ENCODE measurements around the gene BCL6.
A peak's percentile ranks its signal among the peaks of the same experiment; 100 is the strongest.

Gene BCL6

DNA sequence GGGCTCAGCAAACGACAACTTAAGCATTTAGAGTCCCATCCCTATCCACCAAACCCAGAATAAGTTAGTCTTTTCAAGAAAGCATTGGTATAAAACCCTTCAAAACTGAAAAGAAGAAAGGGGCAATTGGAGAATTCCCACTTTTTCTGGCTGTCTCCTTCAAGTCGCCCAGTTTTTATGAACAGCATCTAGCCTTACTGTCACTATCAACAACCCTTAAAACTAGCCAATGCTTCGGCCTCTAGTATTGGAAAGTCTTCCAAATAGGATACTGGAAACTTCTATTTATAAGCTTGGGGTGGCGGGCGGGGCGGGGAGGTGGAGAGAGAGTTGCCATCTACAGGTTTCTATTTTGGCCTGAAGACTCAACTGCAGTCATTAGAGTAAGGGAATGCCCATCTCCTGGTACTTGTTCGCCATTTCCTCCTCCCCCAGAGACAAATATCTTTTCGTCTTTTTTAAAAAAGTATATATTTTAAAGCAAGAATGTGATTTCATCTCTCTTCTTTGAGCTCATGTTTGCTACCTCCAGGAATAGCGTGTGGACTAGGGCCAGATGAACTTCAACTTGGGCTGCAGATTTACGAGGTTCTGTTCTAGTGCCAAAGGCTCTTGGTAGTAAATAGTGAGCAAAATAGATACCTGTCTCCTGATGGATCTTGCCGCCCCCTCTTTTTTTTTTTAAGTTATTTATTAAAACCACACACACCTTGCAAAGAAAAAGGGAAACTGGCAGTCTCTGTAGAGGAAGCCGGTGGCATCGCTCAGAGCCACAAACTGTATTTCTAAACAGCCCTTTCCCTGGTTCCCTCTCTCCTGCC lies 2.7 kb downstream of the BCL6 start:
- no peak for FAIRE-seq
- TF ChIP-seq POLR2AphosphoS5 (IDR thresholded peaks at IDR 0.05; ENCODE audit: low read depth, low read length) (no peak), POLR2A (IDR thresholded peaks at IDR 0.05; ENCODE audit: low read depth, low read length) (no peak), TAF1 (IDR thresholded peaks at IDR 0.05; ENCODE audit: borderline replicate concordance, low read depth, low read length) (no peak)
- DNase-seq (ENCODE audit: insufficient read length) = no peak

DNA sequence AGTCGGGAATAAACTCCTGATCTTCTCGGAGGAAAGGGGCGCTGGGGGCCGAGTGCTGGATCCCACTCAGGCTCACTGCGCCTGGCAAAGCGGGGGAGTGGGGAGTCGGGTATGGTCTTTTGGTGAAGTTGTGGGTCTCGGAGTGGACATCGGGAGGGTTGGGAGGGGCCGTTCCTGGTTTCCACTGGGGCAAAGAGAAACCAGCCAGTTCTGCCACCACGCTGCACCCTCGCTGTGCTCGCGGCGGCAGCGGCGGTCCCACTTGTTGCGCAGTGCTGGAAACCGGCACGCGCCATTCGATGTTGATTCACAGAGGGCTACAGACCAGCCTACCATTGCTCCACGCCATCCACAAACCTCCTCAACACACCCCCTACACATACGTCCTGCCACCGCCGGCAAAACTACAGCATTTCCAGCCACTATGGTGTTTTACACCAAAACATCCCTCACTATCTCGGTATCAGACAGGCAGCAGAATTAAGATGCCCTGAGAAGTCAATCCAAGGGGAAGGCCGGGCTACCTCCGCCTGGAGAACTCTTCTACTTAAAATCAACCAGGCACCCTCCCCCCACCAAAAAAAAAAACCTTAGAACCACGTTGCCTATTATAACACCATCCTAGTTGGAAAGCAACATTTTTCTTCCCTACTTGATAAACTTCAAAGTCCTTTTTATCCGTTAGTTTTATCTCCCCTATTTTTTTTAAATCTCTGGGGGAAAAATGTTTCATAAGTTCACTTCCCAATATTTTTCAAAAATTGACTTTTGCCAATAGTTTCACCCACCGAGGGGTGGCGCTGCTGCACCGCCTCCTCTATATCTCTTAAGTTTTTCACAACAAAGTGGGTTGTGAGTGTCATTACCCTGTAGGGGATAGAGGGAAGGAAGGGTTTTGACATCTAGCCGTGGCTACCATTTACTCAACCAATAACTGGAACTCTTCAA lies 3.6 kb downstream of the BCL6 start:
- peak; percentile 14 for FAIRE-seq
- TF ChIP-seq POLR2AphosphoS5 (IDR thresholded peaks at IDR 0.05; ENCODE audit: low read depth, low read length) = no peak
- no peak for TF ChIP-seq TAF1 (IDR thresholded peaks at IDR 0.05; ENCODE audit: borderline replicate concordance, low read depth, low read length)
- TF ChIP-seq POLR2A (IDR thresholded peaks at IDR 0.05; ENCODE audit: low read depth, low read length) = no peak
- DNase-seq (ENCODE audit: insufficient read length) = no peak

- FAIRE-seq = no peak
- no peak for DNase-seq (ENCODE audit: insufficient read length)
- TF ChIP-seq TAF1 (IDR thresholded peaks at IDR 0.05; ENCODE audit: borderline replicate concordance, low read depth, low read length) = no peak
- no peak for TF ChIP-seq POLR2A (IDR thresholded peaks at IDR 0.05; ENCODE audit: low read depth, low read length)
- no peak for TF ChIP-seq POLR2AphosphoS5 (IDR thresholded peaks at IDR 0.05; ENCODE audit: low read depth, low read length)
These were observed 4.6 kb downstream of the BCL6 start for GRCh38 chr3:187740421-187741399.

DNA sequence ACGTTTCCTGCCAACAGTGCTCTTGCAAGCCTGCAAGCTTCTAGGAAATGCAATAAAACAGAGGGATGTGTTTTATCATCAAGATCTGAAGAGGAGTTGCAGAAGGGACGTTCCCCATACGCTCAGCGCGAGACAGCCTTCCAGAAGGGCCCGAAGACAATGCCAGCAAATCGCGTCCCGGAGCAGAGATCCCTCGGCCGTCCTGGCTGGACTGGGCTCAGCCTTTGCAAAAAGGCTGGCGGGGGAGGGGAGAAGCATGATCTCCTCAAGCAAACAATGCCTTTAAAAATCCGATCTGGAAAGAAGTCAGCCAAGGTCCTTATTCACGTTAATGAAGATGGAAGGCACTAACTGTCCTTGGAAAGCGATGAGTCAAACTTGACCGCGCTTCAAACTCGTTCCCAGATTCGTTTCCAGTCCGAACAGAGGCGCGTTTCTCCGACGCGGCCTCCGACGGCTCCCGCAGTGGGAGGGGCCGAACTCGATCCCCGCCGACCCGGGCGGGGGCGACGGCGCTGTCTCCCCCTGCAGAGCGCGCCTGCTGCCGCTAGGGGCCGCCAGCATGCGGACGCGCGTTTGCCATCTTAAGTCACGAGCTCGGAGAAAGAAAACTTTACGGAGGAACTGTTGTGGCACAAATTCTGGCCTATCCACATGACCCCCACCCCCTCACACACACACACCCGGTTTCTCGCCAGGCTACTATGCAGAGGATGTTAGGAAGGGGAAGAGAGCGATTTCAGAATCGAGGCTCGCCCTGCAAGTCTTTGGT lies 5.5 kb downstream of the BCL6 start:
- FAIRE-seq = peak; percentile 78
- TF ChIP-seq TAF1 (IDR thresholded peaks at IDR 0.05; ENCODE audit: borderline replicate concordance, low read depth, low read length) (no peak), POLR2A (IDR thresholded peaks at IDR 0.05; ENCODE audit: low read depth, low read length) (no peak), POLR2AphosphoS5 (IDR thresholded peaks at IDR 0.05; ENCODE audit: low read depth, low read length) (no peak)
- peak; percentile 58 for DNase-seq (ENCODE audit: insufficient read length)

DNA sequence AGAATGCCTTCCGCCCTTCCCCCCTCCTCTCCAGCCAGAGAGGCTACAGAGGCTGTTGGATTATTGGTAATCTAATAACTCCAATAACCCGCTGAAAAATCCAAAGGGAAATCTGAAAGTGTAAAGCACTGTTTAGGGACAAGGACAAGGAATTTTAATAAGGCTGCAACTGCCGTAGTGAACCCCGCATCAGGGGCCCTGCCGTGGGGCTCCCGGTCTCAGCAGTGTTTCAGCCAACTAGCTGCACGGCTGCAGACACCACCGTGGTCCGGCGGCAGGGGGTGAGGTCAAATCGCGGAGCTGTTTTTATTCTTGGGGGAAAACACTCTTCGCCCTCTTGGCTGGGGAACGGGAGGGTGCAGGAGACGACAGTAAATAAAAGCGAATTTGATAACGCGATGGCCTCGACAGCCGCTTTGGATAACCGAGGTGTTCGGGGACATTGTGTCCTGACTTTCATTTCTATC lies 6.1 kb downstream of the BCL6 start:
- DNase-seq (ENCODE audit: insufficient read length) = no peak
- no peak for FAIRE-seq
- TF ChIP-seq POLR2AphosphoS5 (IDR thresholded peaks at IDR 0.05; ENCODE audit: low read depth, low read length) (no peak), TAF1 (IDR thresholded peaks at IDR 0.05; ENCODE audit: borderline replicate concordance, low read depth, low read length) (no peak), POLR2A (IDR thresholded peaks at IDR 0.05; ENCODE audit: low read depth, low read length) (no peak)

DNA sequence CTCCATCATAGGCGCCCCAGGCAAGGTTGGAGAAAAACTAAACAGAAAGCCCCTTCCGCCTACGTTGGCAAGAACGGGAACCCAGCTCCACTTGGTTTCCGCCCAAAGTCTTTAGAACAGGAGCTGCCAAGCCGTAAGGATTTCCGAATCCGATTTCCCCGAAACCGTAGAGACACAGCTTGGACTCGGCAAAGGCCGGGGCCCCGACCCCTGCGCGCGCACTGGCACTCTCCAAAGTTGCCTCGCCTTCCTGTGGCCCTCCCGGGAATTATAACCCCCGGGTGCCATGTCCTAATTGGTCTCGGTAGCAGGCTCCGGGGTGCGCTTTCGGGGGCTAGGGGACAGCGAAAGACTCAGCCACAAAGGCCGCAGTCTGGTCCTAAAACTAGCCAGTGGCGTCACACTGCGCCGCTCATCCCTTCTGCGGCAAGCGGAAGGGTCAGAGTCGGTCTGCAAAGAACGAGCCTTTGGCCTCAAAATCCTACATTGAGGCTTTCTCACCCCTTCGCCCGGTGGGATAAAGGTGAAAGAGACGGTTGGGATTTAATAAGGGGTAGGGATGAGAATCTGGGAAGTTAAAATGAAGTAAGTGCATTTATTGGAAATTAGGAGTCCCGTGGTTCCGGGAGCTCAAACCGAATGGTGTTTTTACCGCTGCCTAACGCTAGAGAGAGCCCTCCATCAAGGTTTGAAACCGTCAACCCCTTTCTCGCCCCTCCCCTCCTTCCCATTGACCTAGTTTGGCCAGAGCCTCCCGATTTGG lies 6.8 kb downstream of the BCL6 start:
- DNase-seq (ENCODE audit: insufficient read length) (peak; percentile 65), FAIRE-seq (peak; percentile 78)
- TF ChIP-seq POLR2AphosphoS5 (IDR thresholded peaks at IDR 0.05; ENCODE audit: low read depth, low read length) (no peak), TAF1 (IDR thresholded peaks at IDR 0.05; ENCODE audit: borderline replicate concordance, low read depth, low read length) (no peak), POLR2A (IDR thresholded peaks at IDR 0.05; ENCODE audit: low read depth, low read length) (no peak)

GRCh38 chr3:187738071-187738330 lies 7.3 kb downstream of the BCL6 start:
- TF ChIP-seq TAF1 (IDR thresholded peaks at IDR 0.05; ENCODE audit: borderline replicate concordance, low read depth, low read length) (no peak), POLR2A (IDR thresholded peaks at IDR 0.05; ENCODE audit: low read depth, low read length) (no peak), POLR2AphosphoS5 (IDR thresholded peaks at IDR 0.05; ENCODE audit: low read depth, low read length) (no peak)
- no peak for DNase-seq (ENCODE audit: insufficient read length)
- no peak for FAIRE-seq

GRCh38 chr3:187737368-187738070 lies 7.7 kb downstream of the BCL6 start:
- DNase-seq (ENCODE audit: insufficient read length) = no peak
- no peak for FAIRE-seq

DNA sequence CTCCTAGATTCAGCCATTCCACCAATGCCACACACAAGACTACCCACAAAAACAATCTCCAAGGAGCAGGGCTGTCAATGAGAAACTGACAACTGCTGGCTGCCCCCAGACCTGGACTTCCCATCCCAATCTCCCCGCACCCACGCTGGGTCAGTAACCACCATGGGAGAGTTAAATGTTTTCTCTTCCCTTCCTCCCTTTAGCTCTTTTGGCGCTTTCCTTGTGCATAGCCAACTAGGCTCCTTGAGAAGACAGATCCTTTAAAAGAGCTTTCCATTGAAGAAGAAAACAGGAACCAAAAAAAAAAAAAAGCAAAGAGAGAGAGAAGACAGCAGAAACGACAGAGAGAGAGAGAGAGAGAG lies 8.3 kb downstream of the BCL6 start:
- no peak for DNase-seq (ENCODE audit: insufficient read length)
- FAIRE-seq = no peak
- TF ChIP-seq TAF1 (IDR thresholded peaks at IDR 0.05; ENCODE audit: borderline replicate concordance, low read depth, low read length) = no peak
- TF ChIP-seq POLR2A (IDR thresholded peaks at IDR 0.05; ENCODE audit: low read depth, low read length) = no peak
- TF ChIP-seq POLR2AphosphoS5 (IDR thresholded peaks at IDR 0.05; ENCODE audit: low read depth, low read length) = no peak

More at GRCh38 chr3:187737368-187738070, 7.7 kb downstream of the BCL6 start:
- no peak for TF ChIP-seq TAF1 (IDR thresholded peaks at IDR 0.05; ENCODE audit: borderline replicate concordance, low read depth, low read length)
- TF ChIP-seq POLR2A (IDR thresholded peaks at IDR 0.05; ENCODE audit: low read depth, low read length) = no peak

Measured in GM12892 (cell line).